PC-3 (cell line): Measurements from ENCODE around the gene APLNR. TPM values are rescaled to one million over a fixed set of nuclear protein-coding genes. Genes with fewer than 3 reads are reported as not detected.

ENCODE experiments used
- ATAC-seq: fragments of 200-7000 bp; cut with Tn5 transposase; 2 replicates; pipeline ENCODE4 v1.9.1; 2020; ENCODE audit warnings: mild to moderate bottlenecking, moderate library complexity
- BruUV-seq: library from RNA; stranded (reverse); fragments of 400-500 nt; replicated peaks from 2 replicates; lab custom pipeline; 2021; lab: Mats Ljungman, UMichigan
- CTCF ChIA-PET: fragments of 300-600 bp; sonication (Branson Sonifier 250); formaldehyde crosslinking; loops from one replicate; lab custom pipeline; 2022; ENCODE audit warnings: antibody characterized with exemption; lab: Charles Lee
- POLR2A ChIA-PET: fragments of 300-600 bp; sonication (Branson Sonifier 250); formaldehyde crosslinking; loops from one replicate; lab custom pipeline; 2022; ENCODE audit warnings: antibody characterized with exemption; ENCODE audit not compliant: unreplicated experiment; lab: Charles Lee
- DNase-seq: peaks from one replicate; pipeline ENCODE4 v3.0.0-alpha.2; 2015
- H2AFZ ChIP-seq: fragments of 300-600 bp; sonication (generic); 2 replicates; pipeline ENCODE4 v1.6.0; 2016; ENCODE audit warnings: antibody characterized with exemption, low read length
- H3F3A ChIP-seq: fragments of 300-600 bp; sonication (generic); one replicate; pipeline ENCODE4 v1.6.0; 2017; ENCODE audit warnings: antibody characterized with exemption, low read length, control low read depth, mild to moderate bottlenecking; ENCODE audit not compliant: unreplicated experiment
- H3K27ac ChIP-seq: fragments of 300-600 bp; sonication (generic); 2 replicates; pipeline ENCODE4 v1.5.1; 2016; ENCODE audit warnings: mild to moderate bottlenecking, low read length
- H3K27me3 ChIP-seq: fragments of 300-600 bp; sonication (generic); 2 replicates; pipeline ENCODE4 v1.6.1; 2016; ENCODE audit warnings: low read length, mixed read lengths
- H3K36me3 ChIP-seq: fragments of 300-600 bp; sonication (generic); 2 replicates; pipeline ENCODE4 v1.6.1; 2016; ENCODE audit warnings: low read depth, mixed run types, low read length, mixed read lengths
- H3K4me1 ChIP-seq: fragments of 300-600 bp; sonication (generic); 2 replicates; pipeline ENCODE4 v1.5.1; 2016; ENCODE audit warnings: low read length; ENCODE audit not compliant: insufficient read depth
- H3K4me2 ChIP-seq: fragments of 300-600 bp; sonication (generic); 2 replicates; pipeline ENCODE4 v1.6.0; 2016; ENCODE audit warnings: low read length
- H3K4me3 ChIP-seq: fragments of 300-600 bp; sonication (generic); 2 replicates; pipeline ENCODE4 v1.5.1; 2016; ENCODE audit warnings: mild to moderate bottlenecking, low read length, mixed read lengths
- H3K79me2 ChIP-seq: fragments of 300-600 bp; sonication (generic); 2 replicates; pipeline ENCODE4 v1.6.1; 2017; ENCODE audit warnings: low read length, mixed read lengths
- H3K9ac ChIP-seq: fragments of 300-600 bp; sonication (generic); 2 replicates; pipeline ENCODE4 v1.6.0; 2016; ENCODE audit warnings: mild to moderate bottlenecking, low read length
- H3K9me2 ChIP-seq: fragments of 300-600 bp; sonication (generic); replicated peaks from 2 replicates; pipeline ENCODE4 v1.6.1; 2016; ENCODE audit warnings: mixed run types, low read length, mixed read lengths
- H3K9me3 ChIP-seq: fragments of 300-600 bp; sonication (generic); 2 replicates; pipeline ENCODE4 v1.6.1; 2016; ENCODE audit warnings: low read length, mixed read lengths
- H4K20me1 ChIP-seq: fragments of 300-600 bp; sonication (generic); 2 replicates; pipeline ENCODE4 v1.6.1; 2016; ENCODE audit warnings: low read length, mixed read lengths
- CTCF ChIP-seq: fragments of 300-600 bp; sonication (generic); conservative IDR thresholded peaks from 2 replicates; pipeline ENCODE4 v1.5.1; 2017; ENCODE audit warnings: antibody characterized with exemption, low read depth, mild to moderate bottlenecking, low read length
- EZH2 ChIP-seq: fragments of 300-600 bp; sonication (generic); IDR thresholded peaks from one replicate; pipeline ENCODE4 v1.6.1; 2017; ENCODE audit warnings: antibody characterized with exemption, mild to moderate bottlenecking, low read length; ENCODE audit not compliant: unreplicated experiment
- EZH2phosphoT487 ChIP-seq: fragments of 300-600 bp; sonication (generic); IDR thresholded peaks from 2 replicates; pipeline ENCODE4 v1.6.1; 2018; ENCODE audit warnings: mild to moderate bottlenecking, antibody characterized with exemption, low read length, borderline replicate concordance
- intact Hi-C: fragments of 100-400 bp; cut with micrococcal nuclease; formaldehyde crosslinking; loops from 2 replicates; pipeline ENCODE4 v1.9.0; 2023
- total RNA-seq: library from RNA; depleted of rRNA; stranded (reverse); fragments of >200 nt; gene quantifications from 2 replicates; pipeline ENCODE4 v1.2.3, GENCODE V29; 2014

The APLNR gene
- total RNA-seq, 1 experiment from 2014 or later: not detected

GRCh38 chr11:57233702-57234101 is 3.3 kb downstream of the APLNR start:
- Histone ChIP-seq H3K4me3 (no peak overlapping the region), H2AFZ (no peak overlapping the region), H4K20me1 (no peaks in the 10 kb centered on the region), H3K4me1 (no peaks in the 10 kb centered on the region), H3K9me3 (no peaks in the 10 kb centered on the region), H3K79me2 (no peaks in the 10 kb centered on the region), H3K9ac (no peak overlapping the region), H3K36me3 (no peaks in the 10 kb centered on the region), H3K27ac (no peak overlapping the region), H3K9me2 (no peaks in the 10 kb centered on the region), H3F3A (no peaks in the 10 kb centered on the region), H3K4me2 (no peak overlapping the region), H3K27me3 (peaks cover 98% of the 10 kb centered on the region)
- ATAC-seq: no peak
- DNase-seq: no peak
- ChIA-PET CTCF (no interaction called here), POLR2A (no interaction called here)
- no TSS peak for BruUV-seq
- intact Hi-C loops: no loop called here
- TF ChIP-seq CTCF: no peak
- TF ChIP-seq EZH2: no peak
- no peak for TF ChIP-seq EZH2phosphoT487

- Histone ChIP-seq H3K4me3 (no peak overlapping the region), H3K79me2 (no peaks in the 10 kb centered on the region), H3K9ac (no peak overlapping the region), H3K4me1 (no peaks in the 10 kb centered on the region), H3K36me3 (no peaks in the 10 kb centered on the region), H2AFZ (no peak overlapping the region), H3K27ac (no peak overlapping the region), H3K9me2 (no peaks in the 10 kb centered on the region), H3K4me2 (no peak overlapping the region), H3K9me3 (no peaks in the 10 kb centered on the region), H3F3A (no peaks in the 10 kb centered on the region), H3K27me3 (peaks cover 89% of the 10 kb centered on the region), H4K20me1 (no peaks in the 10 kb centered on the region)
- no peak for DNase-seq
- ChIA-PET CTCF (no interaction called here), POLR2A (no interaction called here)
- no peak for ATAC-seq
- intact Hi-C loops: no loop called here
- TF ChIP-seq CTCF (no peak), EZH2 (no peak), EZH2phosphoT487 (no peak)
- no TSS peak for BruUV-seq
Measured at GRCh38 chr11:57231539-57232253, 5.4 kb downstream of the APLNR start.

GRCh38 chr11:57230791-57231538 is 6.1 kb downstream of the APLNR start:
- Histone ChIP-seq H3F3A (no peaks in the 10 kb centered on the region), H3K27ac (no peak overlapping the region), H3K79me2 (no peaks in the 10 kb centered on the region), H3K4me1 (no peaks in the 10 kb centered on the region), H3K4me3 (no peak overlapping the region), H3K36me3 (no peaks in the 10 kb centered on the region), H3K9ac (no peak overlapping the region), H3K9me2 (no peaks in the 10 kb centered on the region), H3K27me3 (peaks cover 84% of the 10 kb centered on the region), H3K9me3 (no peaks in the 10 kb centered on the region), H2AFZ (no peak overlapping the region), H3K4me2 (no peak overlapping the region), H4K20me1 (no peaks in the 10 kb centered on the region)
- no TSS peak for BruUV-seq
- ChIA-PET CTCF (no interaction called here), POLR2A (no interaction called here)
- DNase-seq (no peak), ATAC-seq (no peak)
- no peak for TF ChIP-seq CTCF
- TF ChIP-seq EZH2phosphoT487: no peak
- TF ChIP-seq EZH2: no peak
- intact Hi-C loops: no loop called here
